Choroid plexus epithelial cell (primary cell): Measurements from ENCODE around the gene PRSS8.
"Not testable (repeated sequence)": the region's sequence is repeated elsewhere in the genome, so short reads cannot be mapped to it uniquely, and the experiment has no call there.

Experiments used
- DNase-seq: peaks from one replicate; pipeline ENCODE4 v3.0.0-alpha.2; 2010; ENCODE audit warnings: low read depth
- H3K4me3 ChIP-seq: 2 replicates; pipeline ENCODE4 v1.5.1; 2011; ENCODE audit warnings: low read depth, mild to moderate bottlenecking, control low read depth, low read length, moderate library complexity
- CTCF ChIP-seq: conservative IDR thresholded peaks from 2 replicates; pipeline ENCODE4 v1.5.1; 2011; ENCODE audit warnings: low read depth, mild to moderate bottlenecking, control low read depth, inconsistent platforms, low read length, moderate library complexity

The PRSS8 gene

GRCh38 chr16:31179219-31179746 lies 43.8 kb upstream of the PRSS8 start:
- TF ChIP-seq CTCF, result no peak
- peak overlapping the region; percentile 98 for H3K4me3 ChIP-seq
- DNase-seq, result no peak

GRCh38 chr16:31177136-31177535 lies 41.6 kb upstream of the PRSS8 start:
- H3K4me3 ChIP-seq, result no peak overlapping the region
- DNase-seq, result peak; percentile 33
- no peak for TF ChIP-seq CTCF

- not testable (repeated sequence) for DNase-seq, H3K4me3 ChIP-seq
These were observed 34.5 kb upstream of the PRSS8 start for GRCh38 chr16:31170048-31170447.

- DNase-seq, result no peak
- no peak for TF ChIP-seq CTCF
- no peak overlapping the region for H3K4me3 ChIP-seq
These were observed 33.3 kb upstream of the PRSS8 start for GRCh38 chr16:31168848-31169247.

GRCh38 chr16:31167315-31167714 lies 31.8 kb upstream of the PRSS8 start:
- TF ChIP-seq CTCF, result no peak
- no peak overlapping the region for H3K4me3 ChIP-seq
- DNase-seq, result no peak

GRCh38 chr16:31157136-31157535 lies 21.6 kb upstream of the PRSS8 start:
- H3K4me3 ChIP-seq, result no peak overlapping the region
- DNase-seq, result no peak
- TF ChIP-seq CTCF, result no peak

- not testable (repeated sequence) for DNase-seq
These were observed 15.4 kb upstream of the PRSS8 start for GRCh38 chr16:31150976-31151375.

GRCh38 chr16:31149894-31150890 lies 14.7 kb upstream of the PRSS8 start, which contains the start of gene PRSS36:
TSS of gene PRSS36 (minus strand) at chr16:31150066. CDS start at chr16:31150035, 31 bp downstream.
- no peak for DNase-seq
- TF ChIP-seq CTCF, result no peak
- H3K4me3 ChIP-seq, result no peak within 1 kb of the TSS

More at GRCh38 chr16:31150976-31151375, 15.4 kb upstream of the PRSS8 start:
- not testable (repeated sequence) for H3K4me3 ChIP-seq
